ENCODE measurements around the gene HMGCR.

HMGCR gene

GRCh38 chr5:75341934-75342333 lies 4.9 kb downstream of the HMGCR start:
- DNase-seq (ENCODE audit: low read depth): no peak
- no peaks in the 10 kb centered on the region for H3K27me3 ChIP-seq (replicated peaks; ENCODE audit: control insufficient read depth, insufficient read depth, low read length)
- peaks cover 41% of the 10 kb centered on the region for H3K36me3 ChIP-seq (ENCODE audit: control insufficient read depth, insufficient read depth, low read length, severe bottlenecking)
- H3K4me1 ChIP-seq (ENCODE audit: control insufficient read depth, insufficient read depth, low read length): peaks cover 36% of the 10 kb centered on the region
- H3K9me3 ChIP-seq (ENCODE audit: control insufficient read depth, low read length): no peaks in the 10 kb centered on the region
- H3K9ac ChIP-seq (ENCODE audit: low read length): no peak overlapping the region
- H3K4me3 ChIP-seq (ENCODE audit: low read length): peak overlapping the region; percentile 61

DNA sequence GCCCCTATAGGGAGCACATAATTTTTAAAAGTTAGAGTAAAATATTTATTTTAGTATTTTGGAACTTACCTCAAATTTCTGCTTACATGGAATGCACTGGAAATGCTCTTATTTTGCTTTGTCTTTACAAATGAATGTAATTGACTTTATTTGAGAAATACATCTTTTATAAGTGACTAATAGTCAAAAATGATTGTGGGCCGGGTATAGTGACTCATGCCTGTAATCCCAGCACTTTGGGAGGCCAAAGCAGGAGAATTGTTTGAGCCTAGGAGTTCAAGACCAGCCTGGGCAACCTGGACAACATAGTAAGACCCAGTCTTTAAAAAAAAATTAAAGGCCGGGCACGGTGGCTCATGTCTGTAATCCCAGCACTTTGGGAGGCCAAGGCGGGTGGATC lies 5.8 kb downstream of the HMGCR start:
- Histone ChIP-seq H3K36me3 (ENCODE audit: control insufficient read depth, insufficient read depth, low read length, severe bottlenecking) (peaks cover 50% of the 10 kb centered on the region), H3K9me3 (ENCODE audit: control insufficient read depth, low read length) (no peaks in the 10 kb centered on the region), H3K4me1 (ENCODE audit: control insufficient read depth, insufficient read depth, low read length) (peaks cover 36% of the 10 kb centered on the region), H3K4me3 (ENCODE audit: low read length) (no peak overlapping the region), H3K9ac (ENCODE audit: low read length) (no peak overlapping the region), H3K27me3 (replicated peaks; ENCODE audit: control insufficient read depth, insufficient read depth, low read length) (no peaks in the 10 kb centered on the region)
- DNase-seq (ENCODE audit: low read depth): no peak

- H3K27me3 ChIP-seq (replicated peaks; ENCODE audit: control insufficient read depth, insufficient read depth, low read length): no peaks in the 10 kb centered on the region
- no peaks in the 10 kb centered on the region for H3K9me3 ChIP-seq (ENCODE audit: control insufficient read depth, low read length)
- no peak overlapping the region for H3K4me3 ChIP-seq (ENCODE audit: low read length)
- no peak for DNase-seq (ENCODE audit: low read depth)
- no peak overlapping the region for H3K9ac ChIP-seq (ENCODE audit: low read length)
- H3K36me3 ChIP-seq (ENCODE audit: control insufficient read depth, insufficient read depth, low read length, severe bottlenecking): peaks cover 99% of the 10 kb centered on the region
- H3K4me1 ChIP-seq (ENCODE audit: control insufficient read depth, insufficient read depth, low read length): peaks cover 5% of the 10 kb centered on the region
Observed at GRCh38 chr5:75348241-75348640, 11.2 kb downstream of the HMGCR start.

GRCh38 chr5:75349663-75350062 lies 12.6 kb downstream of the HMGCR start:
- no peaks in the 10 kb centered on the region for H3K4me1 ChIP-seq (ENCODE audit: control insufficient read depth, insufficient read depth, low read length)
- H3K9ac ChIP-seq (ENCODE audit: low read length): no peak overlapping the region
- no peaks in the 10 kb centered on the region for H3K9me3 ChIP-seq (ENCODE audit: control insufficient read depth, low read length)
- no peak for DNase-seq (ENCODE audit: low read depth)
- peaks cover 99% of the 10 kb centered on the region for H3K36me3 ChIP-seq (ENCODE audit: control insufficient read depth, insufficient read depth, low read length, severe bottlenecking)
- no peak overlapping the region for H3K4me3 ChIP-seq (ENCODE audit: low read length)
- H3K27me3 ChIP-seq (replicated peaks; ENCODE audit: control insufficient read depth, insufficient read depth, low read length): no peaks in the 10 kb centered on the region

DNA sequence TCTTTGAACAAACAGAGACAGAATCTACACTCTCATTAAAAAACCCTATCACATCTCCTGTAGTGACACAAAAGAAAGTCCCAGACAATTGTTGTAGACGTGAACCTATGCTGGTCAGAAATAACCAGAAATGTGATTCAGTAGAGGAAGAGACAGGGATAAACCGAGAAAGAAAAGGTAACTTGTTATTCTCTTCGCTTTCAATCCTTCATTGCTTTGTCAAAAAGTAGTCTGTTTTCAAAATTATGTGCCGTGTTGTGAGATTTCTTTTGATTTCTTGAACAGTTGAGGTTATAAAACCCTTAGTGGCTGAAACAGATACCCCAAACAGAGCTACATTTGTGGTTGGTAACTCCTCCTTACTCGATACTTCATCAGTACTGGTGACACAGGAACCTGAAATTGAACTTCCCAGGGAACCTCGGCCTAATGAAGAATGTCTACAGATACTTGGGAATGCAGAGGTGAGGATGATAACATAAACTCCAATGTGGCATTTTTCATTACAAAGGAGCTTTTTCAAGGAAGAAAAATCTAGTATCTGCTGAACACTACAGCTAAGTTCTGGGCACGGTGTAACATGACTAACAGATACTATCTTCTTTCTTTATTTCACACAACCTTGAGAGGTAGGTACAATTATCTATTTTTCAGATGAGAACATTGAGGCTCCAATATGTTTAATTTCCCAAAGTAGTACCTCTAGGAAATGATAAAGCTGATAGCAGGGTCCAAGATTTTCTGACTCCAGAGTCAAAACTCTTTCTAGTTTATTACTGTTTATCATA lies 14.3 kb downstream of the HMGCR start:
- Histone ChIP-seq H3K4me3 (ENCODE audit: low read length) (no peak overlapping the region), H3K4me1 (ENCODE audit: control insufficient read depth, insufficient read depth, low read length) (no peaks in the 10 kb centered on the region), H3K27me3 (replicated peaks; ENCODE audit: control insufficient read depth, insufficient read depth, low read length) (no peaks in the 10 kb centered on the region), H3K36me3 (ENCODE audit: control insufficient read depth, insufficient read depth, low read length, severe bottlenecking) (peaks cover 99% of the 10 kb centered on the region), H3K9me3 (ENCODE audit: control insufficient read depth, low read length) (no peaks in the 10 kb centered on the region), H3K9ac (ENCODE audit: low read length) (no peak overlapping the region)
- DNase-seq (ENCODE audit: low read depth): no peak

DNA sequence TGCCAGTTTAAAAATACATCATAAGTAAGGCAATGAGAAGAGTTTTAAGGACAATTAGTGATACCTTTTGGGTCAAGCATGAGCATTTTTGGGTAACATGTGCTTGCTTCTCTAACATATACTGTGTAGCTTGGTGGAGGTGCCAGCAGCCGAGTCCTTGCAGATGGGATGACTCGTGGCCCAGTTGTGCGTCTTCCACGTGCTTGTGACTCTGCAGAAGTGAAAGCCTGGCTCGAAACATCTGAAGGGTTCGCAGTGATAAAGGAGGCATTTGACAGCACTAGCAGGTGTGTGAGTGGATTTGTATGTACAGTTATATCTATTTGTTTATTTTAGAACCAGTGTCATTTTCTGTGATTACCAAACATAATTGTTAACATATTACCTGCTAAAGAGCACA lies 18.2 kb downstream of the HMGCR start:
- no peaks in the 10 kb centered on the region for H3K9me3 ChIP-seq (ENCODE audit: control insufficient read depth, low read length)
- H3K36me3 ChIP-seq (ENCODE audit: control insufficient read depth, insufficient read depth, low read length, severe bottlenecking): peaks cover 99% of the 10 kb centered on the region
- H3K27me3 ChIP-seq (replicated peaks; ENCODE audit: control insufficient read depth, insufficient read depth, low read length): no peaks in the 10 kb centered on the region
- H3K4me1 ChIP-seq (ENCODE audit: control insufficient read depth, insufficient read depth, low read length): no peaks in the 10 kb centered on the region
- no peak for DNase-seq (ENCODE audit: low read depth)
- no peak overlapping the region for H3K9ac ChIP-seq (ENCODE audit: low read length)
- H3K4me3 ChIP-seq (ENCODE audit: low read length): no peak overlapping the region

DNA sequence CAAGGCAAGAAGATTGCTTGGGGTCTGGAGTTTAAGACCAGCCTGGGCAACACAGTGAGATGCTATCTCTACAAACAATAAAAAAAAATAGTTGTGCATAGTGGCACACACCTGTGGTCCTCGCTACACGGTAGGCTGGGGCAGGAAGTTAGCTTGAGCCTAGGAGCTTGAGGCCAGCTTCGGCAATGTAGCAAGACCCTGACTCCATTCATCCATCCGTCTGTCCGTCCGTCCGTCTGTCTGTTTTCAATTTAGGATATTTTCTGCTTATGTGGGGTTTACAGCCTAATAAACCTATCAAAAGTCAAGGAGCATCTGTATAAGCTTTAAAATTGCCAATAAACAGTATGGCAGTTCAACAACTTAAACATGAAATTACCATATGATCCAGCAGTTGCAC lies 19.7 kb downstream of the HMGCR start:
- H3K9ac ChIP-seq (ENCODE audit: low read length): no peak overlapping the region
- no peak for DNase-seq (ENCODE audit: low read depth)
- no peaks in the 10 kb centered on the region for H3K27me3 ChIP-seq (replicated peaks; ENCODE audit: control insufficient read depth, insufficient read depth, low read length)
- H3K4me1 ChIP-seq (ENCODE audit: control insufficient read depth, insufficient read depth, low read length): no peaks in the 10 kb centered on the region
- H3K4me3 ChIP-seq (ENCODE audit: low read length): no peak overlapping the region
- H3K36me3 ChIP-seq (ENCODE audit: control insufficient read depth, insufficient read depth, low read length, severe bottlenecking): peaks cover 99% of the 10 kb centered on the region
- H3K9me3 ChIP-seq (ENCODE audit: control insufficient read depth, low read length): no peaks in the 10 kb centered on the region

DNA sequence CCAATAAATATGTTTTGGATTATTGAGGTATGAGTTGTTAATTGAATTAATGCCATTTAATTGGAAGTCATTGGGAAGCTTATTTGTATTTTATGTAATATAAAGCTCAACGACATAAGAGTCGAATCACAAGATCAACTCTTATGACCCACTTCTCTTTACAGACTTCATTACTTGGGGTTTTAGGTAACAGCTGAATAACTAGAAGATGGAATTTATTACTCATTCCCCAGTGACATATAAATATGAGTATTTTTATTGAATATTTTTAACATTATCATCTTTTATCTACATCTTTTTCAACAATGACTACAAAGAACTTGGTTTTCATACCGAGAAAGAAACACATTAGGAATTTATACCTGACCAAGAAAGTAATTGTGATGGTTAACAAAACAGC lies 21.1 kb downstream of the HMGCR start:
- no peak for DNase-seq (ENCODE audit: low read depth)
- Histone ChIP-seq H3K36me3 (ENCODE audit: control insufficient read depth, insufficient read depth, low read length, severe bottlenecking) (peaks cover 100% of the 10 kb centered on the region), H3K4me3 (ENCODE audit: low read length) (no peak overlapping the region), H3K4me1 (ENCODE audit: control insufficient read depth, insufficient read depth, low read length) (no peaks in the 10 kb centered on the region), H3K27me3 (replicated peaks; ENCODE audit: control insufficient read depth, insufficient read depth, low read length) (no peaks in the 10 kb centered on the region), H3K9ac (ENCODE audit: low read length) (no peak overlapping the region), H3K9me3 (ENCODE audit: control insufficient read depth, low read length) (no peaks in the 10 kb centered on the region)

DNA sequence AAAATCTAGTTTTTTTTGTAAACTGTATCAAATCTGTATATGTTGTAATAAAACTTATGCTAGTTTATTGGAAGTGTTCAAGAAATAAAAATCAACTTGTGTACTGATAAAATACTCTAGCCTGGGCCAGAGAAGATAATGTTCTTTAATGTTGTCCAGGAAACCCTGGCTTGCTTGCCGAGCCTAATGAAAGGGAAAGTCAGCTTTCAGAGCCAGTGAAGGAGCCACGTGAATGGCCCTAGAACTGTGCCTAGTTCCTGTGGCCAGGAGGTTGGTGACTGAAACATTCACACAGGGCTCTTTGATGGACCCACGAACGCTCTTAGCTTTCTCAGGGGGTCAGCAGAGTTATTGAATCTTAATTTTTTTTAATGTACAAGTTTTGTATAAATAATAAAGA lies 24.3 kb downstream of the HMGCR start:
- Histone ChIP-seq H3K27me3 (replicated peaks; ENCODE audit: control insufficient read depth, insufficient read depth, low read length) (no peaks in the 10 kb centered on the region), H3K9ac (ENCODE audit: low read length) (no peak overlapping the region), H3K36me3 (ENCODE audit: control insufficient read depth, insufficient read depth, low read length, severe bottlenecking) (peaks cover 78% of the 10 kb centered on the region), H3K4me1 (ENCODE audit: control insufficient read depth, insufficient read depth, low read length) (no peaks in the 10 kb centered on the region), H3K9me3 (ENCODE audit: control insufficient read depth, low read length) (no peaks in the 10 kb centered on the region), H3K4me3 (ENCODE audit: low read length) (no peak overlapping the region)
- DNase-seq (ENCODE audit: low read depth): no peak

DNA sequence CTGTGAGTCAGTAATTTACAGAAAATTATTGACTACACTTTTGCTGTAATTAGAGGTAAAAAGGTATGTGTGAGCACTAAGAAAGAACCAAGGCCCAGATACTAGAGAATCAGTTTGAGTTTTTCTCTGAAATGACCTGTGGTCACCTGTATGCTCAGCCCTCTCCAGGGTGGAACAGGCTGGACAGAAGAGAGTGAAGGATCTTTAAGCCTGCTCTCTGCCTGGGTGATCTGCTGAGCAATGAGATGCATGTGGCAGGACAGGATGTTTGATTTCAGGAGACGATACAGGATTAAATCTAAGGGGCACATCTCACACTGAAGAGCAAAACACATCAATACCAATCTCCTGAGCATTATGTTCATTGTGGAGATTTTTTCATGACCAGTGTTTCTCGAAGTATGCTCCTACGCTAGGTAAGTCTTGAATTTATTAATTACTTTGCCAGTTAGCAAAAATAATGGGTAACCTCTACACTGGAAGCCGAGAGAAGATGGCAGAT lies 25.5 kb downstream of the HMGCR start:
- no peaks in the 10 kb centered on the region for H3K9me3 ChIP-seq (ENCODE audit: control insufficient read depth, low read length)
- H3K36me3 ChIP-seq (ENCODE audit: control insufficient read depth, insufficient read depth, low read length, severe bottlenecking): peaks cover 65% of the 10 kb centered on the region
- DNase-seq (ENCODE audit: low read depth): no peak
- no peaks in the 10 kb centered on the region for H3K27me3 ChIP-seq (replicated peaks; ENCODE audit: control insufficient read depth, insufficient read depth, low read length)
- H3K4me3 ChIP-seq (ENCODE audit: low read length): no peak overlapping the region
- H3K9ac ChIP-seq (ENCODE audit: low read length): no peak overlapping the region
- H3K4me1 ChIP-seq (ENCODE audit: control insufficient read depth, insufficient read depth, low read length): no peaks in the 10 kb centered on the region

GRCh38 chr5:75363111-75363510 lies 26.1 kb downstream of the HMGCR start:
- H3K36me3 ChIP-seq (ENCODE audit: control insufficient read depth, insufficient read depth, low read length, severe bottlenecking): peaks cover 60% of the 10 kb centered on the region
- DNase-seq (ENCODE audit: low read depth): no peak
- H3K27me3 ChIP-seq (replicated peaks; ENCODE audit: control insufficient read depth, insufficient read depth, low read length): no peaks in the 10 kb centered on the region
- no peak overlapping the region for H3K4me3 ChIP-seq (ENCODE audit: low read length)
- no peaks in the 10 kb centered on the region for H3K9me3 ChIP-seq (ENCODE audit: control insufficient read depth, low read length)
- no peak overlapping the region for H3K9ac ChIP-seq (ENCODE audit: low read length)
- H3K4me1 ChIP-seq (ENCODE audit: control insufficient read depth, insufficient read depth, low read length): no peaks in the 10 kb centered on the region
